Activated CD4-positive, alpha-beta T cell treated with anti-CD3 and anti-CD28 coated beads, Interleukin-2, amount 50 U/mL, for 48 hours (primary cell): ENCODE data around the gene SHISA7.
A peak's percentile ranks its signal among the peaks of the same experiment; 100 is the strongest.
"Not testable (repeated sequence)": the region's sequence is repeated elsewhere in the genome, so short reads cannot be mapped to it uniquely, and the experiment has no call there.

Experiments used
- DNase-seq, 2 experiments: peaks; one replicate each; pipeline ENCODE4 v3.0.0-alpha.2; 2020

SHISA7 gene

GRCh38 chr19:55409179-55409578 is 33.9 kb downstream of the SHISA7 start:
- DNase-seq = not testable (repeated sequence)

GRCh38 chr19:55408533-55408872 is 34.6 kb downstream of the SHISA7 start:
- DNase-seq = no peak

GRCh38 chr19:55407800-55408532 is 35.1 kb downstream of the SHISA7 start:
- peak; percentile 94 to 96 for DNase-seq

GRCh38 chr19:55407550-55407799 is 35.6 kb downstream of the SHISA7 start, which contains the start of gene UBE2S:
TSS of gene UBE2S (minus strand) at chr19:55407788. CDS start at chr19:55407589, 199 bp downstream.
- DNase-seq = not testable (repeated sequence)

GRCh38 chr19:55406826-55407549 is 36.1 kb downstream of the SHISA7 start:
- DNase-seq = no peak

- no peak for DNase-seq
Observed at GRCh38 chr19:55406091-55406825, 36.8 kb downstream of the SHISA7 start.

GRCh38 chr19:55405638-55406037 is 37.5 kb downstream of the SHISA7 start:
- DNase-seq = no peak

- DNase-seq = no peak
Observed at GRCh38 chr19:55402509-55402908, 40.6 kb downstream of the SHISA7 start.

GRCh38 chr19:55401390-55401789 is 41.7 kb downstream of the SHISA7 start:
- DNase-seq = not testable (repeated sequence)

GRCh38 chr19:55400281-55401087 is 42.6 kb downstream of the SHISA7 start:
- no peak for DNase-seq

- DNase-seq = no peak
Observed at GRCh38 chr19:55398200-55398925, 44.7 kb downstream of the SHISA7 start.

GRCh38 chr19:55392820-55393761 is 50.0 kb downstream of the SHISA7 start:
- DNase-seq = no peak

GRCh38 chr19:55391702-55392615 is 51.1 kb downstream of the SHISA7 start:
- DNase-seq = no peak

GRCh38 chr19:55391191-55391670 is 51.9 kb downstream of the SHISA7 start:
- DNase-seq = no peak

- no peak for DNase-seq
Observed at GRCh38 chr19:55390461-55390880, 52.6 kb downstream of the SHISA7 start.

GRCh38 chr19:55389386-55390317 is 53.4 kb downstream of the SHISA7 start:
- no peak for DNase-seq

GRCh38 chr19:55387736-55388497 is 55.2 kb downstream of the SHISA7 start:
- no peak for DNase-seq

- no peak for DNase-seq
Observed at GRCh38 chr19:55386493-55386971, 56.6 kb downstream of the SHISA7 start.
